Activated CD4-positive, alpha-beta T cell treated with anti-CD3 and anti-CD28 coated beads, Interleukin-2, amount 50 U/mL, for 1 hour (primary cell): ENCODE results near the gene CD9.

ENCODE experiments used
- DNase-seq: peaks from one replicate; pipeline ENCODE4 v3.0.0-alpha.2; 2020

Gene CD9

GRCh38 chr12:6250343-6250742 lies 50.1 kb downstream of the CD9 start:
- no peak for DNase-seq

- DNase-seq, result no peak
Measured at GRCh38 chr12:6253278-6253677, 53.1 kb downstream of the CD9 start.

GRCh38 chr12:6254491-6254890 lies 54.3 kb downstream of the CD9 start:
- no peak for DNase-seq

GRCh38 chr12:6257007-6257406 lies 56.8 kb downstream of the CD9 start:
- DNase-seq, result no peak

DNA sequence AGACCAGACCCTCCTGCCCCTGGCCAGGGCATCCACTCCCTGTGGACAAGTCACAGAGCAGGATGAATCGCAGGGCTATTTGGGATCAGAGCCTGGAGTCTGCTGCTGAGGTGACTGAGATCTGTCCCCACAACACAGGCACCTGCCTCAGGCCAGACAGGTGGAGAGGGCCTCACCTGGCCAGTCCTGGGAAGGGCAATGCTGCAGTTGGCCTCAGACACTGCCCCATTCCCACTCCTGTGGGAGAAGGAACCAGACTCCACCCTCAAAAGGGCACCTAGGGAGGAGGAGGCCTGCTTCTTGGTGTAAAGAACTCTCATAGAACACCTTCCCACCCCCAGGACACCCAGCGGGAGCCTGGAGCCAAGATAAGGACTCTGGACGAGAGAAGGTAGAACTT lies 62.0 kb downstream of the CD9 start:
- no peak for DNase-seq

DNA sequence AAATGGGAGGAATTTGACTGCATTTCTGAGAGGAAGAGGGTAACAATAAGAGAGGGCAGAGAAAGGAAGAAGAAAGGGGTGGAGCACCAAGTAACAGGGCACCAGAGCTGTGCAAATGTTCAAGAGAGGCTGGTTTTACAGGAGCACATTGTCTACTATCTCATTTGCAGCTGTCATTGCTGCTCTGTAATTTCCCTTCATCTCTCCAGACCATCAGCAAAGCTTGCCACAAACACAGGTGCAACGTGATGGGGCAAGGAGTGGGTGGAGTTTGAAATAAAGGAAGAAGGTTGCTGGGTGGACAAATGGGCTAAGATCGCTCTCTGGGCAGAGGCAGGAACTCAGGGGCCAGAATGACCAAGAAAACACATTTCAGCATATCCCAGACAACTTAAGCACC lies 62.4 kb downstream of the CD9 start:
- DNase-seq, result no peak

DNA sequence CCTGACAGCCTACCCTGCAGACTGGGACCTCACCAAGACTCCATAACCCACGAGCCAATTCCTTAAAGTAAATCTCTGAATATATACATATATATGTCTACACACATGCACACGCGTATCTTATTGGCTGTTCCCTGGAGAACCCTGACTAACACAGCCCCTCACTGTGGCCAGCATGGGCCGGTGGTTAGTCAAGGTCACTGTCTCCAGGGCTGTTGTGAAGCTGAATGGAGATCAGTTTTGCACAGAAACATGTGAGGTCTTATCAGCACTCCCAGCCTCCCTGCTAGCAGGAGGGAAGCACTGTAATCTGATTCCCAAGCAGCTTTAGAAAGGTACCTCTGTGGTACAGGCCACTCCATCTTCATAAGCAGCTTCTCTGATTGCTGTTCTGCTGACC lies 63.7 kb downstream of the CD9 start:
- DNase-seq, result no peak

DNA sequence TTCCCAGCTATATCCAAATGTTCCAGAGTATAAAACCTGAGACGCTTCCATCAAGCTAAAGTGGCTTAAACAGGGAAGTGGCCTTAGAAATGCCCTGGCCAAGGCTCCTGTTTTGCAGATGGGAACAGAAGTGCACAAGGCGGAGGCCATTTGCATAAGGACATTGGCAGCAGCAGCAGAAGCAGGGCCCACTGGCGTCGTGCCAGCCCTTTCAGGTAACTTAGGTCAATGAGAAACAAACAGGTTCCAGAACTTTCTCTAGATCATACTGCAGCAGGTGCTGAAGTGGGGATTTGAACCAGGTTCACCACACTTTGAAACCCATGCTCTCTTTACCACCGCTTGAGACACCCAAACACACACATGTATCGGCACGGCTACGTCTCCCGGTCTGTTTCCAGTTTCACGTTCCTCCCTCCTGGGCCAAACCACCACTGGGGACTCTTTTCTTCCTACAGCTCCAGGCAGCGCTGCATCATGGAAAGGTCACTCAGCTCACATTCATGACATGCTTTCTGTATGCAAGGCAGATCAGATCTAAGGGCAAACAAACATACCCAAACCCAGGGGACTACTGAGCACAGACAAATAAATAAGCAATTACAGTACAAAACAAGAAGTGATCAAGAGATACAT lies 64.3 kb downstream of the CD9 start:
- no peak for DNase-seq

GRCh38 chr12:6265038-6265405 lies 64.8 kb downstream of the CD9 start:
- no peak for DNase-seq

GRCh38 chr12:6266541-6266966 lies 66.4 kb downstream of the CD9 start:
- DNase-seq, result no peak

DNA sequence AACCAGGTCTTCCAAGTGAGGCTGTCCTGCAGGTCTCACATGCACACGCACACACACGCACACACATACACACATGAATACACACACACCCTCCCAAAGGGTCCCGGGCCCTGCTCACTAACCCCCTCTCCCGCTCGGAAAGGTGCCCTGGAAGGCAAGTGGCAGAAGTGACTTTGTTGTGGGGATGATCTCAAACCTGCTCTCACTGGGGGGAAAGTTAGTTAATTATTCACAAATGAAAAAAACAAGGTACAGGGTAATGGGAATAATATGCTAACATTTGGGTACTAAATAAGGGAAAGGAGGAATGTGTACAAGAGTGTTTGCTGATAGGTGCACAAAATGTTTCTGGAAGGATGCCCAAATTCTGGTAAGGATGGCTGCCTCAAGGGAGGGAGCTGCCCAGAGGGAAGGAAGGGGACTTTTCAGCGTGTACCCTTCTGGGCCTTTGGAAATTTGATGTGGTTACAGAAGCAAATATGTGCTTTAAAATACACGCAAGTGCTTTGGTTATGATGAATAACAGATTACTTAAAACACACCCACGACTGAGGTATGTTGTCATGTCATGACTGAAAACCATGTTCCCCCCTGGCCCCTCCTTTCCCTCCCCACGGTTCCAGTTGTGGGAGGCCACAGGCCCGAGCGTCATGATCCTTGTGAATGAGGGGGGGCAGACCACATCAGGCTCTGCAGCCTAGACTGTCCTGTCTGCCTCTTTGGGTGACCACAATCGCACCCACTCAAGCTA lies 66.9 kb downstream of the CD9 start:
- DNase-seq, result no peak

GRCh38 chr12:6268484-6269157 lies 68.4 kb downstream of the CD9 start:
- no peak for DNase-seq

DNA sequence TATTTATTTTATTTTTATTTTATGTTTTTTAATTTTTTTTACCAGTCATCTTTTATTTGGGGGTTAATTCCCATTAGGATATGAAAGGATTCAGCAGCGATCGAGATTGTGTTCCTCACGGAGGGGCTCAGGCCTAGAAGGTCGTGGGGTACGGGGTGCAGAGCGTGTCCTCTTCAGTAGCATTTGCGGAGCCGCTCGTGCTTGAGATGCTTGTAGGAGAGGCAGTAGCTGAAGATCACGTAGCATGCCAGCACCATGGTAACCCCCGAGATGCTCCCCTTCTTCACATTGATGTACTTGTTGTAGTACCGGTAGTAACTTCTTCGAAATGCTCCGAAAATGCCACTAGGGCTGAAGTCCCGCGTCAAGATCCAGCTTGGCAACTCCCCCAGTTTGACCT lies 69.8 kb downstream of the CD9 start:
- DNase-seq, result no peak

DNA sequence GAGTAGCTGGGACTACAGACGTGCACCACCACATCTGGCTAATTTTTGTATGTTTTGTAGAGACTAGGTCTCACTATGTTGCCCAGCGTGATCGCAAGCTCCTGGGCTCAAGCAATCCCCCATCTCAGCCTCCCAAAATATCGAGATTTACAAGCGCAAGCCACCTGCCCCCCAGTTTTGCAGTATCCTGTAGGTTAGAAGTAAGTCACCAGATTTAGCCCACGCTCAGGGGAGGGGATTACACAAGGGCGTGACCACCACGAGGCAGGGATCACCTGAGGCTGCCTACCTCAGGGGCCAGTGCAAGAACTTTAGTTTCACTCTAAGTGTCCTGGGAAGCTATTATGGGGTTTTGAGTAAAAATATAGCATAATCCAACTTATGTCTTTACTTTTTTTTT lies 71.1 kb downstream of the CD9 start:
- DNase-seq, result no peak

GRCh38 chr12:6272300-6273204 lies 72.4 kb downstream of the CD9 start:
- DNase-seq, result no peak

- DNase-seq, result no peak
Measured at GRCh38 chr12:6273205-6273540, 73.0 kb downstream of the CD9 start.

DNA sequence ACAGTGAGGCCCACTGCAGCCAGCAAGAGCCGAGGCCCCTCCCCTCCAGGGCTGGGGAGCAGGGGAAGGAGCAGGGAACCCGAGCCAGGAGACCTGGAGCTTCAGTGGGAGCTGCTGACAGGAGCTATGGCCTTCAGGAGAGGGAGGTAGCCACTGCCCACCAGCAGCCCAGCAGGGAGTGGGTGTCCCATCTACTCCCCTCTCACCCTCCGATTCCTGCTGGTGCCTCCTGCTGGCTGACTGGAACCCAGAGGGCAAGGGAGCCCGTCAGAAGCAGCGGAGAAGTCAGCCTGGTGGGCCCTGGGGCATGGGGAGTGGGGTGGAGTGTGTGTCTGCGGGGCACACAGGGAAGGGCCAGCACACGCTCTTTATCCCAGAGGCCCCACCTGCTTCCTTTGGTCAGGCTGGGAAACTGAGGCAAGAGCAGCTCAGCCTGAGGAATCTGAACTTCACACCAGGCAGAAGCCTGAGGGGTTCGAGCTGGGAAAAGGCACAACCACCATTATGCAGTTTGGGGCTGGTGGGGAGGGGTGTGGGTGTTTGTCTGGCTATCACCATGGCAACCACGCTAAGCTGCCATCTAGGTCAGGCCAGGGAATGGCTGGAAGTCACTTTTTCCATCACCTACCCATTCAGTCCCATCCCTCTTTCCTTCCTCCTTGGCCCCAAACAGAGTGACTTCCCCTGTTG lies 73.5 kb downstream of the CD9 start:
- no peak for DNase-seq

- DNase-seq, result no peak
Measured at GRCh38 chr12:6274231-6275221, 74.3 kb downstream of the CD9 start.

DNA sequence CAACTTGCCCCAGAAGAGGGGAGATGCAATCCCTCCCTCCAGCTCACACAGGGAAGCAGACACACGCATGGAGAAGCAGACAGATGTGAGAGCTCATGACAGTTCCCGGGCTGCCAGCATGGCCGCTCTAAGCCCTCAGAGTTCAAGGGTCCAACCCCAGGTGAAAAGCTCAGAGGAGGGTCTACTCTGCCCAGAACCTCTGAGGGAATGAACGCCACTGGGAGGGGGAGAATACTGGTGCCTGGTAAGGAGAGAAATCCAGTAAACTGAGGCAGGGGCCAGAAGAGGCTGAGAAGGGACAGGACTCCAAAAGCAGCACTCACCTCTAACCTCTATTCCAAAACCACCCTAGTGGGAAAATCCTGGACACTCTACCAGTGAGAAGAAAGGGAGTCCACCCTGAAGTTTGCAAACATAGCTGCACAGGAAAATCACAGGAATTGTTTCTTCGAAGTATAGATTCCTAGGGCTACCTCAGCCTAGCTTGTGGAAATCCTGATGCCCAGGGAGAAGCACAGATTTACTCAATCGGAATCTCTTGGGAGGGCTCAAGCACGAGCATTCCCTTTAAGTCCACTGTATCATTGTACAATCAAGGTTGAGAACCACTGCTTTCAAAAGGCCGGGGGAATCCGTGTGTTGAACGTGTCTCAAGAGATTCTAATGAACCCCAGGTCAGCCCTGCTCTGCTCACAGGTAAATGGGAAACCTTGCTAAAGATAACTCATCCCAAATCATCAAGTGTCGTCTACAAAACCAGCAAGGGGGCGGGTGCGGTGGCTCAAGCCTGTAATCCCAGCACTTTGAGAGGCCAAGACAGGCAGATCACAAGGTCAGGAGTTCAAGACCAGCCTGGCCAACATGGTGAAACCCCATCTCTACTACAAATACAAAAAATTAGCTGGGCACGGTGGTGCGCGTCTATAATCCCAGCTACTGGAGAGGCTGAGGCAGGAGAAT lies 76.0 kb downstream of the CD9 start:
- no peak for DNase-seq

- no peak for DNase-seq
Measured at GRCh38 chr12:6276956-6277620, 76.9 kb downstream of the CD9 start.
